Iris pigment epithelial cell (primary cell): ENCODE data around the gene SMC5.
"Not testable (repeated sequence)": the region's sequence is repeated elsewhere in the genome, so short reads cannot be mapped to it uniquely, and the experiment has no call there.

ENCODE experiments used
- DNase-seq: peaks from one replicate; pipeline ENCODE4 v3.0.0-alpha.2; 2011; ENCODE audit warnings: low read depth

Gene SMC5

DNA sequence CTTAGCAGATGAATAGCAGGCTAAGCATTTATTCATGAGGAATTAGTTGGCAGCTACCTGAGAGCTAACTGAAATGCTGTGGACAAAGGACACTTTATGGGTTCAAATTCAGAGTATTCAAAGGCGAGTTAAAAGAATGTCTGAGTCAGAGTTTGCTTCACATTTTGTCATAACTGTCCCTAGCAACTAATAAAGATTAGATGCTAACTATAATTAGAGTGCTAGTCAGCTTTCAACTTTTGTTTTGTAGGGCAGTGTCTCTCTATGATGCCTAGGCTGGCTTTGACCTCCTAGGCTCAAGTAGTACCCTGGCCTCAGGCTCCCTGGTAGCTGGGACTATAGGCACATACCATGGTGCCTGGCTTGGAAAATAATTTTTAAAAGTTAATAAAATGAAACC, 4.6 kb downstream of the SMC5 start:
- peak; percentile 53 for DNase-seq

DNA sequence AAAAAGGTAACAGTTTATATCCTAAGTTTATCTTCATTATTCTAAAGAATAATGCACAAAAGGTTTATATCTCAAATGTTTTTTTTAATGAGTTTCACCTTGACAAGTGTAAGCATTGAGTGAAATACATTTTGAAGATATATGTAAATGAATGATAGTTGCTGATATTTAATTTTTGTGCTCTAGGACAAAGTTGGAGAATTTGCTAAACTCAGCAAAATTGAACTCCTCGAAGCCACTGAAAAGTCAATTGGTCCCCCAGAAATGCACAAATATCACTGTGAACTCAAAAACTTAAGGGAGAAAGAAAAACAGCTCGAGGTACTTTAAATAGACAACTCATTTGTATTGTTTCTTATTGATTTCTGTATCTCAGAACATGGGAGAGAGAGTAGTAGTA, 19.5 kb downstream of the SMC5 start:
- DNase-seq: no peak

DNA sequence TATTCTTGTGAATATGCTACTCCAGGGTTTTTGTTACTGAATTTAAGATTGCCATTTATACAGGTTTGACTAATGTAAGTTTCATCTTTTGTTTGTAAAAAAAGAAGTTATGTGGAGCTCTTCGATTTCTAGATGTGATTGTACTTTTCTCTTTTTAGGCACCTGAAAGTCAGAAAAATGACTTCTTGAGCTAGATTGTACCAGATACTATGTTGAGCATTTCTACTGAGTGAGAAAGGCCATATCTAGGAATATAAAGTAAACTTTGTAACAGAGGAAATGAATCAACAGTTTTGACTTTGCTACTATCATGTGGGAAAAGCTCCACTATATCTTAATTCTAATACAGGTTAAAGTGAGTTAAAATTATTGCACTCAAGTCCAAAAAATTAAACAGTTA, 25.1 kb downstream of the SMC5 start:
- no peak for DNase-seq

DNA sequence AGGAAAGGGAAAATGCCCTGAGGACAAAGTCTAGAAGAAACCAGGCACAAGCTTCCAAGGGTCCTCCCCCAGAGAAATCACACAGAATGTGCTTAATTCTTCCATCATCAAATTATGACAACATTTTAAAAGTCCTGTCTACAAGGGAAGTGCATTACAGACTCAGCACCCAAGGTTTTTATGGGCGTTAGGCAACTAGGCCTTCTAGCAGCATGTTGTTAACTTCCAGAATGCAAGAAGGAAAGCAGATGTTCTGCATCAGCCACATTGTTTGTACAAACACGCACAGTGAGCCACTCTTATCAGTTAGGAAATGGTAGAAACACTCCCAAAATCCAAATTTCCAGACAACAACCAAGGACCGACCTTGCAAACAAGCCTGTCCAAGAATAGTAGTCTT, 26.5 kb downstream of the SMC5 start:
- peak; percentile 46 for DNase-seq

DNA sequence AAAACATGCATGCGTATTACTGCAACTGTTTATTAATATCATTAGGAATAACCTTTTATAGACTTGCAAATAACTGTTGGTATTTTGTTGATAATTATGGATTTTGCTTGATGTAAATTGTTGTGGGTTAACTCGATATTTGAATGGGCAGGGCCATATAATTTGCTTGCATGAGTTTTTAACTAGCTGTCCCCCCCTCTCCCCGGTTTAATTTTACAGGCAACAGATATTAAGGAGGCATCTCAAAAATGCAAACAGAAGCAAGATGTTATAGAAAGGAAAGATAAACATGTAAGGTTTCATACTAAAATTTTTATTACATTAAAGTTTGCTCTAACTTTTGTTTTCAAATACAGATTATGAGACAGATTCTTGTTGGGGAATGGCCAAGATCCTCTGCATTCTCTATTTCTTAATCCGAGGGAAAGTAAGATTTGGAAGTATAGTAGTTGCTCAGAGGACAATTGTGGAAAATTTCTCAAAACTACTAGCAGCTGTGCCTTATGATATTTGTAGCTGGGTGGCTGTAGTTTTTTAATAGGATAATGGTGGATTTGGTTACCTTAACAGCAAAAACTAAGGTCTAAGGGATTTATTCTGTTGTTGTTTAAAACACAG, 27.3 kb downstream of the SMC5 start:
- DNase-seq: no peak

GRCh38 chr9:70290626-70291025, 31.8 kb downstream of the SMC5 start:
- DNase-seq: no peak

GRCh38 chr9:70291446-70291845, 32.7 kb downstream of the SMC5 start:
- DNase-seq: peak; percentile 11

GRCh38 chr9:70292253-70292652, 33.5 kb downstream of the SMC5 start:
- DNase-seq: no peak

DNA sequence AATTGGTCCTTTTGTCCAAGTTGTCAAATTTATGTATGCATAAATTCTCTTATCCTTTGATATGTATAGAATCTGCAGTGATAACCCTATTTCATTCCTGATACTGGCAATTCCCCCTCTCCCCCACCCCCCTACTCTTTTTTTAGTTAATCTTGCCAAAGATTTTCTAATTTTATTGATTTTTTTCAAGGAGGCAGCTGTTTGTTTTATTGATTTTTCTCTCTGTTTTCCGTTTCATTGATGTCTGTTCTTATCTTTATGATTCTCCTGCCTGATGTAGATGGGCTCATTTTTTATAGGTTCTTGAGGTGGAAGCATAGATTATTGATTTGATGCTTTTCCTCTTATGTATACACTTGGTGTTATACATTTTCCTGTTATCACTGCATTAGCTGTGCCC, 34.4 kb downstream of the SMC5 start:
- DNase-seq: no peak

- peak; percentile 44 for DNase-seq
These were observed 38.4 kb downstream of the SMC5 start for GRCh38 chr9:70297141-70297540.

- DNase-seq: no peak
These were observed 39.5 kb downstream of the SMC5 start for GRCh38 chr9:70298245-70298771.

GRCh38 chr9:70303268-70303667, 44.5 kb downstream of the SMC5 start:
- peak; percentile 36 for DNase-seq

- no peak for DNase-seq
These were observed 46.0 kb downstream of the SMC5 start for GRCh38 chr9:70304810-70305209.

- DNase-seq: peak; percentile 51
These were observed 56.6 kb downstream of the SMC5 start for GRCh38 chr9:70315389-70315788.

DNA sequence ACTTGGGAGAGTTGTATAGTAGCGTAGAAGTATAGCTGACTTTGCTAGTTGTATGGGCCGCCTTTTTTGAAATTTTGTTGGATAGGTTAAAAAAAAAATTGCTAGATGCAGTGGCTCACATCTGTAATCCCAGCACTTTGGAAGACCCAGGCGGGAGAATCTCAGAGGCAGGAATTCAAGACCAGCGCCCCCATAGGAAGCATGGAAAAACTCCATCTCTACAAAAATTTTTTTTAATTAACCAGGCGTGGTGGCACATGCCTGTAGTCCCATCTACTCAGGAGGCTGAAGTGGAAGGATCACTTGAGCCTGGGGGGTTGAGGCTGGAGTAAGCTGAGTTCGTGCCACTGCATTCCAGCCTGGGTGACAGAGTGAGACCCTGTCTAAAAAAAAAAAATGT, 59.2 kb downstream of the SMC5 start:
- no peak for DNase-seq

DNA sequence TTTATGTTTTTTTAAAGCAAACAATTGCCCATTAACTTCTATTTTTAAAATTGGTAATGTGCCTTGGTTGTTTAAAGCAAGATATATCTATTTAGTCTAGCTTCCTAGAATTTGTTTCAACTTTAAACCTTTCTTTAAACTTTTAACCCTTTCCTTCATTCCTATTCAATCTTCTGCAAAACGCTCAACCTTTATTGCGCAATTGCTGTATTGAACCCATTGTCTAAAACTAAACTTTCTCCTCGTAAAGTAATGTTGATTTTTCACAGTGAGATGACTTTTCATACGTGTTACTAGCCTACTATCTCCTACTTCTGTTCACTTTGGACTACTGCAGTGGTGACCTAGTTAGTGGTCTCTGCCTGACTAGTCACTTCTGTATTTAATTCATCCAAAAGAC, 63.3 kb downstream of the SMC5 start:
- DNase-seq: no peak

- peak; percentile 93 for DNase-seq
These were observed 66.2 kb downstream of the SMC5 start for GRCh38 chr9:70324963-70325362.

DNA sequence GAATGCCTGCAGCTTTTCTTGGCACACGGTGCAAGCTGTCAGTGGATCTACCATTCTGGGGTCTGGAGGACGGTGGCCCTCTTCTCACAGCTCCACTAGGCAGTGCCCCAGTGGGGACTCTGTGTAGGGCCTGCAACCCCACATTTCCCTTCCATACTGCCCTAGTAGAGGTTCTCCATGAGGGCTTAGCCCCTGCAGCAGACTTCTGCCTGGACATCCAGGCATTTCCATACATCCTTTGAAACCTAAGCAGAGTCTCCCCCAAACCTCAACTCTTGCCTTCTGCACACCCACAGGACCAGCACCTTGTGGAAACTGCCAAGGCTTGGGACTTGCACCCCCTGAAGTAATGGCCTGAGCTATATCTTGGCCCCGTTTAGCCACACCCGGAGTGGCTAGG, 69.8 kb downstream of the SMC5 start:
- not testable (repeated sequence) for DNase-seq

DNA sequence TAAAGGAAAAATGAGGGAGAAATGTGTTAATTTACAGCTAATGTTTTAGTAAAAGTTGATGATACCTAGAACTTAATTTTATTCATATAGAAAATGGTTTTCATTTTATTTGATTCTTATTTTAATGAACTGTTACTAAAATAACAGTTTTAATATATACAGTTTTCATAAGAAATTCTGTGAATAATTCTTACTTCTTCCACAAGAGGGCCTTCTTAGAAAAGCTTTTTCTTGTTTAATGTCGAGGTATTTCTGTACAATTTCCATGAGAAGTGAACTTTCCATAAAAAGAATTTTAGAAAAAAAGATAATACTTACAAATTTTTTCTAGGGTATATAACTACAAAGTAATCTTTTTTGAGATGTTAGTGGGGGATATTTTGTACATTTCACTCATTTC, 81.8 kb downstream of the SMC5 start:
- peak; percentile 41 for DNase-seq

GRCh38 chr9:70347046-70347445, 88.3 kb downstream of the SMC5 start:
- no peak for DNase-seq

- DNase-seq: peak; percentile 79
These were observed 93.6 kb downstream of the SMC5 start for GRCh38 chr9:70352356-70352755.

- DNase-seq: no peak
These were observed 94.0 kb downstream of the SMC5 start for GRCh38 chr9:70352802-70353201.

GRCh38 chr9:70355801-70356200, 97.0 kb downstream of the SMC5 start:
- DNase-seq: no peak

DNA sequence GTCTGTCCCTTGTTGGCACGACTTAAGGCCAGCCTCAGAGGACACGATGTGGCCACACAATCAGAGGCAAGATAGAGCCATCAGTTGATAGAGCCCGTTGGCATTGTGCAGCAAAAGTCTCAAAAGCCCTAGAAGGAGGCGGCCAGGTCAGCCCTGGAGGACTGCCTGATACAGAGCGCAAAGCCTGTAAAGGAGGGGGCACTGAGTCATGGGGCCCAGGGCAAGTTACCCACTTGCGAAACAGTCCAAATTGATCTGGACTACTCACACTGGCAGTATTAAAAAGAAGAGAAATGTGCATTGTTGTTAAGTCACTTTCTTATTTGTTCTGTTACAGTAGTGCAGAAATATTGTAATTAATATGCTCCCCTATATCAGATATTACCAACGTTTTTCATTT, 104.2 kb downstream of the SMC5 start:
- peak; percentile 28 for DNase-seq
